DND-41 (cell line): ENCODE data around the gene ZBTB39.

ENCODE experiments used
- EZH2 ChIP-seq: IDR thresholded peaks from 3 replicates; pipeline ENCODE4 v1.6.1; 2012; ENCODE audit warnings: borderline replicate concordance, low read depth, mild to moderate bottlenecking, moderate library complexity, low read length, inconsistent platforms; ENCODE audit not compliant: severe bottlenecking
- TF ChIP-seq, protein P1 (sequence below): IDR thresholded peaks from 2 replicates; pipeline ENCODE4 v1.5.1; 2012; ENCODE audit warnings: borderline replicate concordance, low read length, moderate library complexity, mild to moderate bottlenecking; ENCODE audit not compliant: poor library complexity, severe bottlenecking; ENCODE audit errors: extremely low read depth

GRCh38 chr12:57031789-57032188 is 25.4 kb upstream of the ZBTB39 start:
- no peak for TF ChIP-seq EZH2
- TF ChIP-seq, protein P1, sequence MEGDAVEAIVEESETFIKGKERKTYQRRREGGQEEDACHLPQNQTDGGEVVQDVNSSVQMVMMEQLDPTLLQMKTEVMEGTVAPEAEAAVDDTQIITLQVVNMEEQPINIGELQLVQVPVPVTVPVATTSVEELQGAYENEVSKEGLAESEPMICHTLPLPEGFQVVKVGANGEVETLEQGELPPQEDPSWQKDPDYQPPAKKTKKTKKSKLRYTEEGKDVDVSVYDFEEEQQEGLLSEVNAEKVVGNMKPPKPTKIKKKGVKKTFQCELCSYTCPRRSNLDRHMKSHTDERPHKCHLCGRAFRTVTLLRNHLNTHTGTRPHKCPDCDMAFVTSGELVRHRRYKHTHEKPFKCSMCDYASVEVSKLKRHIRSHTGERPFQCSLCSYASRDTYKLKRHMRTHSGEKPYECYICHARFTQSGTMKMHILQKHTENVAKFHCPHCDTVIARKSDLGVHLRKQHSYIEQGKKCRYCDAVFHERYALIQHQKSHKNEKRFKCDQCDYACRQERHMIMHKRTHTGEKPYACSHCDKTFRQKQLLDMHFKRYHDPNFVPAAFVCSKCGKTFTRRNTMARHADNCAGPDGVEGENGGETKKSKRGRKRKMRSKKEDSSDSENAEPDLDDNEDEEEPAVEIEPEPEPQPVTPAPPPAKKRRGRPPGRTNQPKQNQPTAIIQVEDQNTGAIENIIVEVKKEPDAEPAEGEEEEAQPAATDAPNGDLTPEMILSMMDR = no peak
